ENCODE measurements around the gene RBAK.
A peak's percentile ranks its signal among the peaks of the same experiment; 100 is the strongest.
"Not testable (repeated sequence)": the region's sequence is repeated elsewhere in the genome, so short reads cannot be mapped to it uniquely, and the experiment has no call there.

RBAK gene

DNA sequence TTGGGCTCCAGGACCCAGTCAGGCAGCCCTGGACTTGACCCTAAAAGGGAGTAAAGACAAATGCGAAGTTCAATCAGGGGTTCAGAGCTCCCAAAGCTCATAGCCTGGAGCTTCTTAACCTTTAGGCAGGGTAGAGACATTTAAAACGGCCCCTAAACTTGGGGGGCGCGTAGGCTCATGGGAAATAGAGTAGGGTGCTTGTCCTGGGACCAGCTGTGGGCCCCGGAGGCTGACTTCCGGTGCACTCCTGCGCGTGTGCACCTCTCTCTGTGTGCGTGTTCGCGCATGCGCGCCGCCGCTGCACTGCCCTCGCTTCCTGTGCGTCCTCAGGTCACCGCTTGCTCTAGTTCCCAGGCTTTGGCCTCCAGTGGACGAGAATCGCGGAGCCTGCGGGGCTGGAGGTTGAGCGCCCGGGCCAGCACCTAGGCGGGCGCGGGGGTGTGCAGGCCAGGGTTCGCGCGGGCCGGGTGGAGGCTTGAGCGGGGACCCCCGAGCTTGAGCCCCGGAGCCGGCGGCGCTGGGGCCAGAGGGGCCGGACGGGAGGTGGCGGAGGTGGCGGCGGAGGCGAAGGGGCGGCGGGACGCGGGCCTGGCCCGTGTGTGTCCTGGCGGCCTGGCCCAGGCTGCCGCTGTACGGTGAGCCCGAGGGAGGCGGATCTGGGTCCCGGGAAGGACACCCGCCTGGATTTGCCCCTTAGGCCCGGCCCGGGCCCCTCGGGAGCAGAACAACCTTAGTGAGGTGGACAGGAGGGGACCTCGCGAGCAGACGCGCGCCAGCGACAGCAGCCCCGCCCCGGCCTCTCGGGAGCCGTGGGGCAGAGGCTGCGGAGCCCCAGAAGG, at the start of gene RBAK:
Gene RBAK (plus strand): TSS at position 303 of the 839 bp plus-strand sequence. CDS start 2,217 bp downstream, outside the sequence.
- DNase-seq = peak; percentile 55 to 79 (median 70)

DNA sequence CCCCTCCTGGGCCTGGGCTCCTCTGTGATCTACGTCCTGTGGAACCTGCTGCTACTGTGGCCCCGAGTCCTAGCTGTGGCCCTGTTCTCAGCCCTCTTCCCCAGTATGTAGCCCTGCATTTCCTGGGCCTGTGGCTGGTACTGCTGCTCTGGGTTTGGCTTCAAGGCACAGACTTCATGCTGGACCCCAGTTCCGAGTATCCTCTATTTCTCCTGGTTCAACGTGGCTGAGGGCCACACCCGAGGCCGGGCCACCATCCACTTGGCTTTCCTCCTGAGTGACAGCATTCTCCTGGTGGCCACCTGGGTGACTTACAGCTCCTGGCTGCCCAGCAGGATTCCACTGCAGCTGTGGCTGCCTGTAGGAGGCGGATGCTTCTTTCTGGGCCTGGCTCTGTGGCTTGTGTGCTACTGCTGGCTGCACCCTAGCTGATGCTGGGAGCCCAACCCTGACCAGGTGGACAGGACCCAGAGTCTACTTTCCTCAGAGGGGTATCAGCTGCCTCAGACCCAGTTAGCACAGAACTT, 48.9 kb upstream of the RBAK start:
- DNase-seq = no peak

DNA sequence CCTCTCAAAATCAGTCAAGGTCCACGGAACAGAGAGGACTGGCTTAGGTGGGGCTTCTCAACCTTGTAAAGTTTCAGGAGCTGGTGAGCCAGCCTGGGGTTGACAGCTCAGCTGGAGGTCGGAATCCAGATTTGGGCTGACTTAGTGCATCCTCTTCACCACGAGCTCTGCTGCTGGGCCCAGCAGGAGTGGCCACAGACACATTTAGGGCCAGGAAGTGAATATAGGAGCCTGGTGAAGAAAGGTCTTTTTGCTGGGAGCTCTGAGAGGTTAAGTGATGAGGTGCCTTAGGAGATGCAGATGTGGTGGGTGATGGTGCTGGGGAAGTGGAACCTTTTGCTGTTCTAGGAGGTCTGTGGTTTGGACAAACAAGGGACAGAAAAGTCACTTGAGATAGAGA, 47.4 kb upstream of the RBAK start:
- DNase-seq = no peak

DNA sequence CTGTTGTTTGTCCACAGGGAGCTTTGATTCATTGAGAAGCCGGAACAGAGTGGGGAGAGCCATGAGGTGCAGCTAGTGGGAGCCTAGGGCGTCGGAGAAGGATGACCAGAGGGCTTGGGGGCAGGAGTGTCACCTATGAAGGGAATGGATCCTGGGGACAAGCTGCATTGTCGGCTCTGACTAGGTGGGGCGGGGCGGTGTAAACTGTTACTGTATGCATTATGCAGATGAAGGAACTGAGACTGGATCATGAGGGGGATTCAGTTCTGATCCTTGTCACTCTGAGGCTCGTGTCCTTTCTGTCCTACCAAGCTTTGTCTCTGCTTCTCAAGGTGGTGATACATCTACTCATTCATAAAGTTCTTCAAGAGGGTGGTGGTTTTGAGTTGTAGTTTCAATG, 46.8 kb upstream of the RBAK start:
- DNase-seq = no peak

DNA sequence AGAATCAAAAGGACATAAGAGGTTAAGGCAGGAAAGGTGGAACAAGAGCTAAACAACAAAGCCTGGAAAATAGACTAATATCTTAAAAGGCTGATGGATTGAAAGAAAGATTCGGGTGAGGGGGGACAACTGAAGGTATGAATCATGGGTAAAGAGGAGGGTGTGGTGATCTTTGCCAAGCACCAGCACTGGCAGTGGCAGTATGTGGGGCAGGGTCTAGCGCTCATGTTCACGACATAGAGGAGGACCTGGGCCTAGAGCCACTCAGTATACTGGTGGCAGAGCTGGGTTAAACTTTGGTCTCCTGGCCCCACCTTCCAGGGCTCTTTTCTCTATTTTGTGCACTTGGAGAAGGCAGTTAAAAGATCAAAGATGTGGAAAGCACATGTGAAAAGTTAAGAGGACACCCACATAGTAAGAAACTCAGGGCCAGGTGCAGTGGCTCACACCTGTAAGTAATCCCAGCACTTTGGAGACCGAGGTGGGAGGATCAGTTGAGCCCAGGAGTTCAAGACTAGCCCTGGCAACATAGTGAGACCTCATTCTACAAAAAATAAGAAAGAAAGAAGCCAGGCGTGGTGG, 46.2 kb upstream of the RBAK start:
- DNase-seq = no peak

DNA sequence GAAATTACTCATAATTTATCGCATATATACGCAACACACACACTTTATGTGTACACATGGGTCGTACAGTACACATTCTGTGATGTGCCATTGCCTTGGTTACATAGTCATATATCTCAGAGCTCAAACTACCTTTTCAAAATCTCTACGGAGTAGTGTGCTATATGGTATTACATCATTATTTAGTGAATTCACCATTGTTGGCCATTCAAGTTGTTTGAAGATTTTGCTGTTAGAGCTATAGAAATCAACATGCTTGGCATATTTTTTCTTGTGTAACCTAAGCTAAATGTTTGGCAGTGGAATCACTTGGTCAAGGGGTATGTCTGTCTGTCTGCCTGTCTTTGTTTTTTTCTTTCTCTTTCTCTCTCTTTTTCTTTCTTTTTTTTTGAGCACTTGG, 44.7 kb upstream of the RBAK start:
- DNase-seq = no peak

DNA sequence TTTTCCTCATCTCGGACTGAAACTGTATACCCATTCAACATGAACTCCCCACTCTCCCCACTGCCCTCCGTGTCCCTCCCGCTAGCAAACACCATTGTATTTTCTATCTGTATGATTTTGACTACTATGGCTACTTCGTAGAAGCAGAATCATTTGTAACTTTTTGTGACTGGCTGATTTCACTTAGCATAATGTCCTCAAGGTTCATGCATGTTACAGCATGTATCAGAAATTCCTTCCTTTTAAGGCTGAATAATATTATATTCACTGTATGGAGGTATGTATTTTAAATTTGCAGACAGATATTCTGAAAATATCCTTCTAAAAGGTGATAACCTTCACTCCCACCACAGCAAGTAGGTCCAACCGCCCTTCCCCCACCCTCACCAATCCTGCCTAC, 43.7 kb upstream of the RBAK start:
- no peak for DNase-seq

DNA sequence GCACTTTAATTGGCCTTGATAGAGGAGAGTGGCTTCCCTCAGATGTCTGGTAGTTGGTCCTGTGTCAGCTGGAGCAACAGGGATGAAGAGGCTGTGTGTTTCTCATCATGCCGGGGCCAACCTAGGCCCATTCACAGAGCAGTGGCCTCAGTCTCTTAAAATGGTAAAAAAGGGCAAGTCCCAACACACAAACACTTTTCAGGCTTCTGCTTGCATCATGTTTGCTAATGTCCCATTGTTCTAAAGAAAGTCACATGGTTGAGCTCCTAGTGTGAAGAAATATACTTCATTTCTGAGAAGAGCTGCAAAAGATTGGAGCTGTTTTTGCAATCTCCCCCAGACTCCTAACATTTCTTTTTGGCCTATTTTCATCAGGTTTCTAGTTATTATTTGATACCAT, 40.6 kb upstream of the RBAK start:
- DNase-seq = no peak

DNA sequence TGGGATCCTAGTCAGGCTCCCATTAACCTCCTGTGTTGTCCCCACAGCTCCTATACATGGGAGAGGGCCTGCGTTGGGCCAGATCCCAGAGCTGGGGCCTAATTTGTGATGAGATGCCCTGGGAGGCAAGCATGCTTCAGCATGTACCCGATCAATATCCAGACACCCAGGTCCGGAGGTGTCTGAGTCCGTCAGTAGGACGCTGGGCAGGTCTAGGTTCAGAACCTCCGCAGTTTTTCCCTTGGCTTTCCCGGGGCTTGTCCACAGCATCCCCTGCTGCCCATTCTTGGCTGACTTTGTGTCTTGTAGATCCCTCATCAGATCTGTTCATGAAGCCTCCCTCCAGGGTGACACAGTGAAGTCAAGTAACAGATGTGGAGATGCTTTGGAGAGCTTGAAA, 32.7 kb upstream of the RBAK start:
- DNase-seq = no peak

DNA sequence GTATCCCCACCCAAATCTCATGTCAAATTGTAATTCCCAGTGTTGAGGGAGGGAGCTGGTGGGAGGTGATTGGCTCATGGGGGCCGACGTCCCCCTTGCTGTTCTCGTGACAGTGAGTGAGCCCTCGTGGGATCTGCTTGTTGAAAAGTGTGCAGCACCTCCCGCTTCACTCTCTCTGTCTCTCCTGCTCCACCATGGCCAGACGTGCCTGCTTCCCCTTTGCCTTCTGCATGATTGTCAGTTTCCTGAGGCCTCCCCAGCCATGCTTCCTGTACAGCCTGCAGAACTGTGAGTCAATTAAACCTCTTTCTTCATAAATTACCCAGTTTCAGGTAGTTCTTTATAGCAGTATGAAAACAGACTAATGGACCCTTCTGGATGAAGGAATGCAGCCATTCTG, 29.7 kb upstream of the RBAK start:
- DNase-seq = not testable (repeated sequence)

DNA sequence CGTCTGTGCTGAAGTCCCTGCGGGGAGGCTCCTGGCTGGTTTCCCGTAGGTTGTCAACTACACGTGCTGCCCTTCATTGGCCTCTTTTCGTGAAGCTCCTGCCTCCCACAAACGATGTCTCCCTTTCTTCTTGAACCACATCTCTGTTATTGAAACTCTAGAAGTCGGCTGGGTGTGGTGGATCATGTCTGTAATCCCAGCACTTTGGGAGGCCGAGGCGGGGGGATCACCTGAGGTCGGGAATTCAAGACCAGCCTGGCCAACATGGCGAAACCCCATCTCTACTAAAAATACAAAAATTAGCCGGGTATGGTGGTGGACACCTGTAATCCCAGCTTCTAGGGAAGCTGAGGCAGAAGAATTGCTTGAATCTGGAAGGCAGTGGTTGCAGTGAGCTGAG, 28.0 kb upstream of the RBAK start:
- not testable (repeated sequence) for DNase-seq

DNA sequence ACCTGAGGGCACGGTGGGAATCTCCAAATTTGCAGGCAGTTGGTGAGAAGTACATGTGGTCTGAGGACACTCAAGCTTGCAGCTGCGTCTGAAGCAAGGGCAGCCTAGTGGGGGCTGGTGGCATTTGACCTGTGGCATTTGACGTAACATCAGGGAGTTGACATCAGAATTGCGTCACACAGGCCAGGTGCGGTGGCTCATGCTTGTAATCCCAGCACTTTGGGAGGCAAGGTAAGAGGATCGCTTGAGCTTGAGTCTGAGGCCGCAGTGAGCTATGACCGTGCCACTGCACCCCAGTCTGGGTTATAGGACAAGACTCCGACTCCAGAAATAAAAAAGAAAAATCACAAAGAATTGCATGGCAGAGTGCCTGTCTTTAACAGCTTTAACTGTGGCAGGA, 25.6 kb upstream of the RBAK start:
- no peak for DNase-seq

DNA sequence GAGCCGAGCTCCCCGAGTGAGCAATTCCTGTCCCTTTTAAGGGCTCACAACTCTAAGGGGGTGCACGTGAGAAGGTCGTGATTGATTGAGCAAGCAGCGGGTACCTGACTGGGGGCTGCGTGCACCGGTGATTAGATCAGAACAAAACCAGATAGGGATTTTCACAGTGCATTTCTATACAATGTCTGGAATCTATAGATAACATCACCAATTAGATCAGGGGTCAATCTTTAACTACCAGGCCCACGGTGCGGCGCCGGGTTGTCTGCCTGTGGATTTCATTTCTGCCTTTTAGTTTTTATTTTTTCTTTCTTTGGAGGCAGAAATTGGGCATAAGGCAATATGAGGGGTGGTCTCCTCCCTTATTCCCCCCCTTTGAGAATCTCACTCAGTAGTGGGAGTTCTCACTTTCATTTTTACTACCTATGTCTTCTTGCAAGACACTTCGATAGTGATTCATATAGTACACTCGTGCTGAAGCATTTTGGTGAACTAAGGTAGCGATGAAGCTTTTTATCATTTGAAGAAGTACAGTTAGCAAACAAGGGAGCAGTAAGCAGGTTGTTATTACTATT, 24.6 kb upstream of the RBAK start:
- not testable (repeated sequence) for DNase-seq

DNA sequence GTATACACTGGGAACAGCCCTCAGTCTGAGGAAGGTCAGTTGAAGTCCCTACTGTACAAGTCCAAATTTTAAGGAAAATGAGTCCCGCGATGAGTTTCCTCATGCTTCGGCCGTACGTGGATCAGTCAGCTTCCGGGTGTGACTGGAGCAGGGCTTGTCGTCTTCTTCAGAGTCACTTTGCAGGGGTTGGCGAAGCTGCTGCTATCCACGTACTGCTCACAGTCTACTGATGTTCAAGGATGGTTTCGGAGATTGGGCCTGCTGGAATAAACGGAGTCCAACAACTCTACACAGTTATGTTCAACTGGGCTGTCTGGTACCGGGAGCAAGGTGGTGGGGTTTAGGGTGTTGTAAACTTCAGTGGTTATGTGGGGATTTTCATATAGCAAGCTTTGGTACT, 22.0 kb upstream of the RBAK start:
- DNase-seq = not testable (repeated sequence)

DNA sequence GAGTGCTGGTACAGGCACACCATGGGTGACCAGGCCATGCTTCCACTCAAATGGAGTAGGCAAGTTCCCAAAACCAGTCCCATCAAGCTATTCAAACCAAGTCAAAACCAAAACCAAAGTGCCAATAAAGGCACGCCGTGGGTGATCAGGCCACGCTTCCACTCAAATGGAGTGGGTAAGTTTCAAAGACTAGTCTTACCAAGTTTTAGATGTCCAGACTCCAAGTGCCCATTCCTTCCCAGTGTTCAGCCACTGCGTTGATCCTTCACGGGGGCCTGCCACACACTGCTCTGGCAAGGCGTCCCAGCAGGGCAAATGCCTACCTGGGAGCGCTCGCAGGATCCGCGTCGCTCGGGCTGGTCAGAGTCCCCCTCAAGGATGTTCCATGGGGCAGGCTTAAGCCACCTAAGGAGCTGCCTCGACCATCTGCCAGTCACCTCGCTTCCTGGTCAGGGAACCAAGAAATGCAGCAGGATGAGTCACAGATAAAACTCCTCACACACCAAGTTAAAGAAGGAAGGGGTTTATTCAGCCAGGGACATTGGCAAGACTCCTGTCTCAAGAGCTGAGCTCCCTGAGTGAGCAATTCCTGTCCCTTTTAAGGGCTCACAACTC, 17.8 kb upstream of the RBAK start:
- not testable (repeated sequence) for DNase-seq

DNA sequence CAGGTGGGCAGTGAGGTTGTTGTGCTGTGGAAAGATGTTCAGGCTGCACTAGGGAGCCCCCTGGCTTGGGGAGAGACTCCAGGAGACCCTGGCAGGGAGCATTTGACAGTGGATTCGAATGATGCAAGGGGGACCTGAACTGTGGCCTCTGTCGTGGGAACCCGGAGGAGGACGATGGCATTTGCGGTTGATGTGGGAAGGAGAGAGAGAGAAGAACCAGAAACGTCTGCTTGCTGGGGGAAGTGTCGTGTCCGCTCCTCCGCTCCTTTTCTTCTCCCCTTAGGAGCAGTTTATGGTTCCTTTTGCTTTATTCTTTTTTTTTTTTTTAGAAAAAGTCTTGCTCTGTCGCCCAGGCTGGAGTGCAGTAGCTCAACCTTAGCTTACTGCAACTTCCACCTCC, 12.5 kb upstream of the RBAK start:
- not testable (repeated sequence) for DNase-seq

DNA sequence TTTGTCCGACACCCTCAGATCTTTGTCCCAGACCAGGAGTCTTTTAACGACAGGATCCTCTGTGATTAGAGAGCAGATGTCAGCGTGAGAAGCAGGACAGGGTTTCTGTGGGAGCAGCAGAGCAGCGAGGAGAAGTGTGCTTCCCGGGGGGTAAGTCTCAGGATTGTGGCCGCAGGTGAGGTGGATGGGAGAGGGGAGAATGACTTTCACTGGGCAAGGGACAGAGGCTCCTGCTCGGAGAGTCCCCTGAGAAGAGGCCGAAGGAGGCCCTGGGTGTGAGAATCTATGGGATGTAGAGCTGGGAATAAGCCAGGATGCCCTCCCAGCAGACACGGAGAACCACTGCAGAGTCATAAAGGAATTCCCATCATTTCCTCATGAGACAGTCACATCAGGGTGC, 10.4 kb upstream of the RBAK start:
- DNase-seq = no peak

DNA sequence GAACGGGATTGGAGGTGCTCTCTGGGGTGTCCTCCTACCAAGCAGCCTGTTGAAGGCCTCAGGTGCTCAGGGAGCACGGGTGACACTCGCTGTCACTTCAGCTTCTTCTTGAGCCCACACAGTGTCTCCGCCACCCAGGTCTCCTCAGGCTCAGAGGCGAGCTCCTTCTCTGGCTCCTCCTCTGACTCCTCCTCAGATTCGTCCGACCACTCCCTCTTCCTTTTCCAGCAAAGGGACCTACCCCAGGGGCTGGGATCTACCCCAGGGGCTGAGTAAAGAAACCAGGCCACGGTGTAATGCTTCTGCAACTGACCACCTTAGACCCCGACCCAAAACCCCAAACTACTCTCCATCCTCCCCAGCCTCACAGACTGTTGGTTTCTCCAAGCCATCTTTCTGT, 9.2 kb upstream of the RBAK start:
- no peak for DNase-seq

DNA sequence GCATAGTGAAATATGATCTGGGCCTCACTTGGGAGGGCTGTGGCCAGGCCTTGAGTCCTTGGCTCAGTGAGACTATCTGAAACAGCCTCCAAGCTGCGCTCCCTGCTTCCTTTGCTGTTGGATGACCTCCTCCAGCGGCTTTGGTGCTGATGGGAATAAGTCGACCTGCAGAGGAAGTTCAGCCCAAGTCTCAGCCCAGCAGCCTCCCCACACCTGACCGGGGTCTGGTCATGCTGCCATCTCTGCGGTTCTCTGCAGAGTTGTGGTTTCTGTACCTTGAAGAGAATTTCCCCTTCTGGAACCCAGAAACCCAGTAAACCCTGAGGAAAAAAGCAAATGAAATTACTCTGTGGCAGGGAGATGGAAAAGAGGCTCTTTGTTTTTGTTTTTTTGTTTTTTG, 4.6 kb upstream of the RBAK start:
- DNase-seq = no peak

DNA sequence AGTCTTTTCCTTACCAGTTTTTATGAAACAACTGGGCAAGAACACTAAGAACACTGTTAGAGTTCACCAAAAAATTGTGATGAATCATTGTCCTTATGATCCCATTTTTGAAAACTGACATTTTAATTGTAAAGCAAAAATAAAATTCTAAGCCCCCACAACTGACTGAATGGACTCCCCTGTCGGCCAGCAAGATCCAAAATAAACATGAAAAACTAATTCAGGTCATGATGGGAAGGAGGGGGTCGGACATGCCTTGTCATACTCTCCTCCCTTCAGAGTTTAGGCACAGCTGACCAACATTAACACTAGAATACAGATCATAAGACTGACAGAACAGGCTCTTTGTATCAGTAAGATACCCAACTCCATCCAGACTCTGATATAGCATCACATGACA, 2.0 kb upstream of the RBAK start:
- no peak for DNase-seq

DNA sequence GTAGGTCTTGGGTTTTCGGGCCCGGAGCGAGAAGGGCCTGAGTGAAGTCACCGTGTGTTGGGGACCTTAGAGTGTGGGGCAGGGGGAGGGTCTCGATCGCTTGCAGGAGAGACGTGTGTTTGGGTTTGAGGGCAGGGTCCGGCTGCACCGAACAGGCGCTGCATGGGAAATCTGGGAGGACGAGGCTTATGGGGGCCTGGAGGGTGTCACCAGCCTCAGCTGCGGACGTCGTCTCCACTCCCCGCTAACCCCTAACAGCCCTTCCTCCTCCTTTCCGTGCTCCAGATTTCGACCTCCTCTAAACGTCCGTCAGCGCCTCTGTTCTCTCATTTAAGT, 705 bp downstream of the RBAK start:
- not testable (repeated sequence) for DNase-seq

DNA sequence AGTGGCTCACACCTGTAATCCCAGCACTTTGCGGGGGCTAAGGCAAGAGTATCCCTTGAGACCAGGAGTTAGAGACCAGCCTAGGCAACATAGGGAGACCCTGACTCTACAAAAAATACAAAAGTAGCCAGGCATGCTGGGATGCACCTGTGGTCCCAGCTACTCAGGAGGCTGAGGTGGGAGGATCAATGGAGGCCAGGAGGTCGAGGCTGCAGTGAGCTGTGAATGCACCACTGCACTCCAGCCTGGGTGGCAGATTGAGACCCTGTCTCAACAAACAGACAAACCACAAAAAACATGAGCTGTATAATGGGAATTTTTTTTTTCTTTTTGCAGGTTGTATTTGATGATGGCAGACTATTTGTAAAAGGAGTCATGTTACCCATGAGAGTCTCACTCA, 1.5 kb downstream of the RBAK start:
- not testable (repeated sequence) for DNase-seq

DNA sequence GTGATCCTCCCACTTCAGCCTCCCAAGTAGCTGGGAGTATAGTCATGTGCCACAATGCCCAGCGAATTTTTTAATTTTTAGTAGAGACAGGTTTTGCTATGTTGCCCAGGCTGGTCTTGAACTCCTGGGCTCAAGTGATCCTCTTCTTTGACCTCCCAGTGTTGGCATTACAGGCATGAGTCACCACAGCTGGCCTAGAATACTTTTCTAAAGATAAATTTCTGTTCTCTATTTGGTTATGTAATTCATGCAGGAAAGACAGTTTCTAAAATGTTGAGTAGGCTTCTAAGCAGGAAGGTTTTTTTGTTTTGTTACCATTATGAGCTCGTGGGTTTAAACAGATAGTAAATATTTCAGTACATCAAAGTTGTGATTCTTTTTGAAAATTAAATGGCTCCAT, 5.0 kb downstream of the RBAK start:
- no peak for DNase-seq

DNA sequence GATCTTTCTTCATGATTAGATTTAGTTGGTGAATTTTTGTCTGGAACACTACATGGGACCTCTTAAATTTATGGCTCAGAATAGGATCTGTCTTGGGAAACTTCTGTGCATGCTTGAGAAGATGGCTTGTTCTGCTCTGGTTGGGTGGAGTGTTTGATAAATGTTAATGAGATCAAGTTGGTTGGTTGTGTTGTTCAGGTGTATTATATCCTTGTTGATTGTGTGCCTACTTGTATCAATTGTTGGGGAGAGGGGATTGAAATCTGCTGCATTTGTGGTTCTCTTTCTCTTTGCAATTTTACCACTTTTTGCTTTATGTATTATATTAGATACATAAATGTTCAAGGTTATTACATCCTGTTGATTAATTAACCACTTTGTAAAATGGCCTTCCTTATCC, 6.1 kb downstream of the RBAK start:
- DNase-seq = not testable (repeated sequence)
